HG03575 (cell line): Measurements from ENCODE around the gene CD74.

Source experiments
- ATAC-seq: cut with Tn5 transposase; IDR thresholded peaks from one replicate; pipeline ENCODE4 v1.9.1; 2021; ENCODE audit not compliant: unreplicated experiment, insufficient number of reproducible peaks, low FRiP score; ENCODE audit errors: extremely low read depth

Gene CD74

GRCh38 chr5:150401076-150401375 is 11.7 kb downstream of the CD74 start:
- ATAC-seq: no peak

- ATAC-seq: no peak
Measured at GRCh38 chr5:150400316-150401075, 12.2 kb downstream of the CD74 start.

GRCh38 chr5:150399524-150400211 is 13.0 kb downstream of the CD74 start:
- ATAC-seq: no peak

- no peak for ATAC-seq
Measured at GRCh38 chr5:150398722-150399523, 13.8 kb downstream of the CD74 start.

- ATAC-seq: no peak
Measured at GRCh38 chr5:150397782-150398721, 14.7 kb downstream of the CD74 start.

GRCh38 chr5:150397146-150397781 is 15.4 kb downstream of the CD74 start:
- no peak for ATAC-seq

- ATAC-seq: no peak
Measured at GRCh38 chr5:150396267-150396666, 16.4 kb downstream of the CD74 start.

GRCh38 chr5:150395688-150395975 is 17.1 kb downstream of the CD74 start:
- ATAC-seq: no peak

- no peak for ATAC-seq
Measured at GRCh38 chr5:150394912-150395687, 17.6 kb downstream of the CD74 start.

- no peak for ATAC-seq
Measured at GRCh38 chr5:150394131-150394530, 18.6 kb downstream of the CD74 start.

GRCh38 chr5:150393096-150393645 is 19.5 kb downstream of the CD74 start:
- ATAC-seq: no peak

- ATAC-seq: no peak
Measured at GRCh38 chr5:150392680-150393079, 20.0 kb downstream of the CD74 start.

GRCh38 chr5:150391986-150392385 is 20.7 kb downstream of the CD74 start:
- no peak for ATAC-seq

GRCh38 chr5:150391064-150391834 is 21.5 kb downstream of the CD74 start:
- ATAC-seq: no peak

GRCh38 chr5:150389531-150390266 is 23.0 kb downstream of the CD74 start:
- ATAC-seq: no peak

GRCh38 chr5:150386024-150386855 is 26.5 kb downstream of the CD74 start:
- no peak for ATAC-seq
